ENCODE measurements around the gene GREB1L. TPM values are rescaled to one million over a fixed set of nuclear protein-coding genes. Genes with fewer than 3 reads are reported as not detected.
"Not testable (repeated sequence)": the region's sequence is repeated elsewhere in the genome, so short reads cannot be mapped to it uniquely, and the experiment has no call there.

GREB1L gene
- polyA plus RNA-seq, 3 donors from 2014 or later, result 0.21 TPM; not detected in 2

DNA sequence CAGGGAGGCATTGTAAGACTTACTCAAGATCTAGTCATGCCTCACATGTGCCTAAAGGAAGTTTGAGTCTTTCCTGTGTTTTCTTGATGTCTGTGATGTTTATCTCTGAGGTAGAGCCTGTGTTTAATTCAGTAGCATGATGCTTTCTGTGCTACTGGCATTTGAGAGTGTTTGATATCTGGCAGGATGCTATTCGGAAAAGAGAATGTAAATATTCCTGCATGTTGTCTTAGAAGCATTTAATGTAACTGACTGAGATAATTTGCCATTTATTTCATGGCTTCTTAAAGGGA, 58.8 kb downstream of the GREB1L start:
- Mint-ChIP-seq H3K27ac (no peak overlapping the region), H3K27me3 (ENCODE audit: low read depth in 3 of 3) (peaks cover 0 to 7% (median 6%) of the 10 kb centered on the region in 3 donors), H3K36me3 (no peaks in the 10 kb centered on the region), H3K4me3 (no peak overlapping the region), H3K9me3 (peaks cover 0 to 2% (median 0%) of the 10 kb centered on the region in 6 donors), H3K4me1 (no peaks in the 10 kb centered on the region)
- no peak for DNase-seq

DNA sequence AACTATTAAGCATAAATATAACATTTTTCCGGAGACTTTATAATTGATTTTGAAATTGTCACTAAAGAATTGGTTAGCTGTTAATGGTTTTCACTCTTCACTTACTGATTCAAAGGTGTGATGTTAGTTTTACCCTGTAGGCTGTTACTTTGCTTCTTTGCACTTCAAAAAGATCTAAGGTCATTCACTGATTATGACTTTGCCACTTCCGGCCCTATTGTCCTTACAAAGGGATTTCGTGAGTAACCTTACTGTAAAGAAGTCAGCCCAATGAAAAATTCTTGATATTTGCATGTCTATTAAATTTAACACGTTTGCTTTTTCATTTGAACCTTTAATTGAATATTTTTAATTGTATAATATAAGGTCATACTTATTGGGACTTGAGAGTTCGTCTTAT, 61.4 kb downstream of the GREB1L start:
- H3K4me3 Mint-ChIP-seq, result no peak overlapping the region
- peaks cover 2 to 6% (median 5%) of the 10 kb centered on the region in 3 donors for H3K27me3 Mint-ChIP-seq (ENCODE audit: low read depth in 3 of 3)
- H3K27ac Mint-ChIP-seq, result no peak overlapping the region
- no peaks in the 10 kb centered on the region for H3K36me3 Mint-ChIP-seq
- peaks cover 0 to 2% (median 0%) of the 10 kb centered on the region in 6 donors for H3K9me3 Mint-ChIP-seq
- DNase-seq, result no peak
- no peaks in the 10 kb centered on the region for H3K4me1 Mint-ChIP-seq

DNA sequence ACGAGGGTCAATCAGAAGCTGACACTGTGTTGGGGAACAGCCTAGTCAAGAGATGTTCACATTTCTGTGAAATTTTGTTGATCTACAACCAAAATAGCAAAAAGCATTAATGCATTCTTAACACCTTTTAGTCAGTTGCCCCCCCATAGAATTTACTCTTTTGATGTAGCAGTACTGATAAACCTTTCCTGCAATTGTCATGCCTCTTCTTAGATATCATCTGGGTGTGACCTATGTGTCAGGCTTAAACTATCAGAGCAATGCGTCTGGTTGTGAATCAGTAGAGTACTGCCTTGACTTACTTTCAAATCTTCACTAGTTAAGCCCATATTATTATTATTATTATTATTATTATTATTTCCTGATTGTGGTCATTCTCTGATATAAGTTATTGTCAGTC, 61.9 kb downstream of the GREB1L start:
- Mint-ChIP-seq H3K36me3 (no peaks in the 10 kb centered on the region), H3K27ac (no peak overlapping the region), H3K9me3 (peaks cover 0 to 2% (median 0%) of the 10 kb centered on the region in 6 donors), H3K4me3 (no peak overlapping the region), H3K4me1 (no peaks in the 10 kb centered on the region), H3K27me3 (ENCODE audit: low read depth in 3 of 3) (peaks cover 2 to 6% (median 3%) of the 10 kb centered on the region in 3 donors)
- DNase-seq, result no peak

DNA sequence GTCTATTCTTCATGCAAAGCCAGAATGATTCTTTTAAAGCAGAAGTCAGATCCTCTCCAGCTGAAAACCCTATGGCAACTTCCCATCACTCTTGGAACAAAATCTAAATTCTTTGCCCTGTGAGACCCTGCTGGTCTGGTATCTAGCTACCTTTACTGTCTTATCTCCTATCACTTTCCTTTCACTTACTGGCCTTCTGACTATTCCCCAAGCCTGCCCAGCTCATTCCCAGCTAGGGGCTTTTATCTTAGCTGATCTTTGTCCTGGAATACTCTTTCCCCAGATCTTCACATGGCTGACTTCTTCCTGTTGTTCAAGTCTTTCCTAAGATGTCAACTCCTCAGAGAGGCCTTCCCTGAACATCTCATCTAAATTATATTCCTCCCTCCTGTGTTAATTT, 63.6 kb downstream of the GREB1L start:
- DNase-seq, result no peak
- Mint-ChIP-seq H3K4me1 (no peaks in the 10 kb centered on the region), H3K4me3 (no peak overlapping the region), H3K27me3 (ENCODE audit: low read depth in 3 of 3) (peaks cover 2 to 5% (median 2%) of the 10 kb centered on the region in 3 donors), H3K9me3 (no peaks in the 10 kb centered on the region), H3K27ac (no peak overlapping the region), H3K36me3 (no peaks in the 10 kb centered on the region)

DNA sequence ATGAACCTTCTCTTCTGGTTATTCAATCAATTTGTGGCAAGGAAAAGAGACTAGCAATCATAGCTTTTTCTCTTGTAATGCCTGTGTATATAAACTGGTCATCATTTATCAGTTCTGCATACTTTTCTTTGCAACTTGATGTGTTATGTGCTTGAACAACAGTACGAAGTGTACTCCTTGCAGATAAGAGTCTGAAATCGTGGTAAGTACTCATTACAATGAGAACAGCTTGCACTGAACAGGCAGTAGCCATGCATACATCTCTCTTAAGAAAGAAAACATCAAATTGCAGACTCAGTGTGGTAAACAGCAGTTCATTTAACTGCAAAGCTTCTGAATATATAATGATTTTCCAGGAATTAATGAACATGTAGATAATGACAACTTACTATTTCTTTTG, 64.3 kb downstream of the GREB1L start:
- no peaks in the 10 kb centered on the region for H3K4me1 Mint-ChIP-seq
- no peak overlapping the region for H3K4me3 Mint-ChIP-seq
- H3K27ac Mint-ChIP-seq, result no peak overlapping the region
- H3K9me3 Mint-ChIP-seq, result peaks cover 0 to 4% (median 0%) of the 10 kb centered on the region in 6 donors
- no peaks in the 10 kb centered on the region for H3K36me3 Mint-ChIP-seq
- peaks cover 0 to 5% (median 2%) of the 10 kb centered on the region in 3 donors for H3K27me3 Mint-ChIP-seq (ENCODE audit: low read depth in 3 of 3)
- DNase-seq, result no peak

DNA sequence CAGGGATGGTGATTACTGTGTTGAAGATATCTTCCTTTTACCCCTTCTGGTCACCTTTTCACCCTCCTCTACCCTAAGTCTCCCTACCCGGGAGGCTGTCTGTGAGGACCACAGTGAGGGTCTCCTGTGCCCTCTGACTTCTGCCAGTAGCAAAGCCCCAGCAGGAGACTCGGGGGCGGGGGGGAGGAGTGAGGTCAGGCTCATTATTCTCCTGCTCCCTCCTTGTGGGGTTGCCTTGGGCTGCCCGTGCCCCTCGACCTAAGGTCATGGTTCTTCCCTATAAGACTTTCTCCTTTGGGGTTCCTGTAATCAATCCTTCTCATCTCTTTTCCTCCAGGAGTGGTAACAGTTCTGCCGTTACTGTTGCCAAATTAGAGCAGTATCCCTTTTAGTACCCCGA, 65.5 kb downstream of the GREB1L start:
- Mint-ChIP-seq H3K4me1 (no peaks in the 10 kb centered on the region), H3K27me3 (ENCODE audit: low read depth in 3 of 3) (peaks cover 0 to 2% (median under 1%) of the 10 kb centered on the region in 3 donors), H3K9me3 (peaks cover 0 to 4% (median 0%) of the 10 kb centered on the region in 6 donors), H3K36me3 (no peaks in the 10 kb centered on the region), H3K4me3 (no peak overlapping the region), H3K27ac (no peak overlapping the region)
- DNase-seq, result no peak

DNA sequence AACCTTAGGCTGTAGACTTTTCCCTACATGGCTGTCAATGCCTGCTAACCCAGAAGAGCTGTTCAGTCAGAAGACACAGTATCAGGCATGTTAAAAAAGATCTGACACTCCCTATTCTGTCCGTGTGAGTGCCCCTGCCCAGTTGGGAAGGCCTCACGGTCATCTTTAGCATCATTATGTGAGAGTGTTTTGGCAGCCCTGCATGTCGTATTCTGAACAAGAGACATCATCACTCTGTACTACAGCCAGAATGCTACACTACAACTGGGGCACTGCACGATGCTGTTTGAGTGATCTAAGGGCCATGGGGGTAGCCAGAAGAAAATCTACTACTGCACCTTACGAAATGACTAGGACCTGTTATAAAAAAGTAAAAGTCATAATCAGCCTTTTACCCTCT, 67.2 kb downstream of the GREB1L start:
- peaks cover 0 to 6% (median 0%) of the 10 kb centered on the region in 6 donors for H3K9me3 Mint-ChIP-seq
- peaks cover 0 to 2% (median 0%) of the 10 kb centered on the region in 3 donors for H3K27me3 Mint-ChIP-seq (ENCODE audit: low read depth in 3 of 3)
- H3K4me3 Mint-ChIP-seq, result no peak overlapping the region
- H3K4me1 Mint-ChIP-seq, result no peaks in the 10 kb centered on the region
- no peaks in the 10 kb centered on the region for H3K36me3 Mint-ChIP-seq
- H3K27ac Mint-ChIP-seq, result no peak overlapping the region
- DNase-seq, result no peak

DNA sequence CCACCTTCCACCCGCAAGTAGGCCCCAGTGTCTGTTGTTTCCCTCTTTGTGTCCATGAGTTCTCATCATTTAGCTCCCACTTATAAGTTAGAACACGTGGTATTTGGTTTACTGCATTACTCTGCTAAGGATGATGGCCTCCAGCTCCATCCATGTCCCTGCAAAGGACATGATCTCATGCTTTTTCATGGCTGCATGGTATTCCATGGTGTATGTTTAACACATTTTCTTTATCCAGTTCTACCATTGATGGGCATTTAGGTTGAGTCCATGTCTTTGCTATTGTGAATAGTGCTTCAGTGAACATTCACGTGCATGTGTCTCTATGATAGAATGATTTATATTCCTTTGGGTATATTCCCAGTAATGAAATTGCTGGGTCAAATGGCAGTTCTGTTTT, 69.9 kb downstream of the GREB1L start:
- not testable (repeated sequence) for H3K36me3 Mint-ChIP-seq, H3K4me1 Mint-ChIP-seq, H3K9me3 Mint-ChIP-seq

DNA sequence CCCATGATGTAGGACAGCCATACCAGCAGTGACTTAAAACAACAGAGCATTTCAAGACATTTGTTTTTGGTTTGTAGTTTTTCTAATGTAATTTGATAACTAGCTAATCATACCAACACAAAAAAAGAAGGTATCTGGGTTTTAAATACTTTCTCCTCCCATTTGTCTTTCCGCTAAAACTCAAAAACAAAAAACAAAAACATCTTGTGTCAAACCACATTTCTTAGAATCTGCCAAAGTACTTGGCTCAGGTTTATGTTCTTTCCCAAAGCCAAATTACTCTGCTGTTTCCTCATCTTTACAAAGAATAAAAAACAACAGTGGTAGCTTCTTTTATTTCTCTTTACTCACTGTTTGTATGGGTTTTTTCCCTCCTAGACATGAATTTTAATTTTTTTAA, 71.5 kb downstream of the GREB1L start:
- H3K4me3 Mint-ChIP-seq, result no peak overlapping the region
- H3K36me3 Mint-ChIP-seq, result no peaks in the 10 kb centered on the region
- H3K4me1 Mint-ChIP-seq, result no peaks in the 10 kb centered on the region
- peaks cover 0 to 6% (median 0%) of the 10 kb centered on the region in 6 donors for H3K9me3 Mint-ChIP-seq
- no peak for DNase-seq
- no peak overlapping the region for H3K27ac Mint-ChIP-seq
- H3K27me3 Mint-ChIP-seq (ENCODE audit: low read depth in 3 of 3), result no peaks in the 10 kb centered on the region

More for the DNA sequence above, 69.9 kb downstream of the GREB1L start:
- not testable (repeated sequence) for H3K4me3 Mint-ChIP-seq; H3K27me3 Mint-ChIP-seq (ENCODE audit: low read depth in 3 of 3); H3K27ac Mint-ChIP-seq; DNase-seq

DNA sequence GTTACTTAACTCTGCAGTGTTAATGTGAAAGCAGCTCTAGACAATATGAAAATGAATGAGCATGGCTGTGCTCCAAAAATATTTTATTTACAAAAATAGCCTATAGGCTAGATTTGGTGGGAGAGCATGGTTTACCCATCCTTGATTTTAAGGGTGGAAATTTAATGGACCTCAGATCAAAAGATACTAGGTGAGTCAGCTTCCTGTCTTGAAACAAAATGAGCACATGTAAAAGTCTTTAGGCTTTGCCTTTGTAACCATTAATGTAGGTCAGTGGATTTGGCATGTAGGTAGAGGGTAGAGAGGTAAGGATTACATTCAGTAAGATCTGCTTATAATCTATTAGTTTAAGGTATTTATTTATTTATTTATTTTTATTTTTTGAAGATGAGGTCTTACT, 72.7 kb downstream of the GREB1L start:
- Mint-ChIP-seq H3K9me3 (peaks cover 0 to 6% (median 0%) of the 10 kb centered on the region in 6 donors), H3K36me3 (no peaks in the 10 kb centered on the region), H3K4me3 (no peak overlapping the region), H3K27me3 (ENCODE audit: low read depth in 3 of 3) (no peaks in the 10 kb centered on the region), H3K27ac (no peak overlapping the region), H3K4me1 (no peaks in the 10 kb centered on the region)
- DNase-seq, result no peak

DNA sequence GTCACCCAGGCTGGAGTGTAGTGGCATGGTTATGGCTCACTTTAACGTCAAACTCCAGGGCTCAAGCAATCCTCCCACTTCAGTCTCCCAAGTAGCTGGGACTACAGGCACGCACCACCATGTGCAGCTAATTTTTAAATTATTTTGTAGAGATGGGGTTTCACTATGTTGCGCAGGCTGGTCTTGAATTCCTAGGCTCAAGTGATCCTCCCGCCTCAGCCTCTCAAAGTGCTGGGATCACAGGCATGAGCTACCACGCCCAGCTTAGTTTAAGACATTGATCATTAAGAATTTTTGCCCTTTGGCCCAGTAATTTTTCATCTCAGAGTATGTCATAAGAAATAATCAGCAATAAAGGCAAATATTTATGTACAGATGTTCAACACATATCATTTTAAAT, 73.1 kb downstream of the GREB1L start:
- not testable (repeated sequence) for H3K27ac Mint-ChIP-seq; DNase-seq; H3K4me3 Mint-ChIP-seq; H3K4me1 Mint-ChIP-seq; H3K27me3 Mint-ChIP-seq (ENCODE audit: low read depth in 3 of 3); H3K36me3 Mint-ChIP-seq; H3K9me3 Mint-ChIP-seq

DNA sequence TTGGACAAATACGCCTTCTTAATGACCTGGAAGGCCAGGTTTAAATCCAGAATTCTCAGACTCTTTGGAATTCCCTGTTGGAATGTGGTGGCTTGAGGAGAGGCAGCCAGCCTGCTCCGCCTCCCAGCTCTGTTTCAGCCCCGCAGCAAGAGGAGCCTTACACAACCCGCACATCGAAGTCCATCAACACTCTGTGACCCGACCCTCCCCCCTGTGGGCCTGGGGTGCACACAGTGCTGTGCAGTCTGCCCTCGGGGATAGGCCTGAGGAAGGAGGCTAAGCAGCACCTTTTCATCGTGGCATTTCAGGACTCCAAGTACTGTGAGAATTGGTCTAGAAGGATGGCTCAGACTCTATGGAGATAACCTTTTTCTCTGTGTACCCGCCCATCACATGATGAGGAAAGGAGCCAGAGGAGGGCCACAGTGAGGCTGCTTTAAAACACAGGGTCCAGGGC, 73.7 kb downstream of the GREB1L start:
- Mint-ChIP-seq H3K4me3 (no peak overlapping the region), H3K4me1 (no peaks in the 10 kb centered on the region)

DNA sequence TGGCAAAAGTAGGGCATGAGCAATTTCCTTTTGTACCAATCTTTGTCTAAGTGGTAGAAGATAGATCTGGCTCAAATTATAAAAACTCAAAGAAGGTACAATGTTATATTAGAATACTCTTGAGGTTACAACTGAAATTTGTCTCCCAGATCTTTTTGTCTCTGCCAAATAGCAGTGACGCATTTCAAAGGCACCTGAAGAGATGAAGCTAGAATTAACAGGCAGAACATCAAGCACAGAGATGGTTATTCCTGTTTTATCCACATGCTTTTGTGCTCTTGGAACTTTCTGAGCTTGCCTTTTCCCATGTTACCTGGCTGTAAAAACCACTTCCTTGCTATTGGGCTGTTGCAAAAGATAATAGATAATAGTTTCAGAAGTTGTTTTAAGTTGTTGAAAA, 74.3 kb downstream of the GREB1L start:
- Mint-ChIP-seq H3K27me3 (ENCODE audit: low read depth in 3 of 3) (no peaks in the 10 kb centered on the region), H3K36me3 (no peaks in the 10 kb centered on the region), H3K9me3 (peaks cover 0 to 2% (median 0%) of the 10 kb centered on the region in 6 donors), H3K4me3 (no peak overlapping the region), H3K4me1 (no peaks in the 10 kb centered on the region), H3K27ac (no peak overlapping the region)
- no peak for DNase-seq

More for the DNA sequence above, 73.7 kb downstream of the GREB1L start:
- Mint-ChIP-seq H3K27ac (no peak overlapping the region), H3K36me3 (no peaks in the 10 kb centered on the region), H3K9me3 (peaks cover 0 to 6% (median 0%) of the 10 kb centered on the region in 6 donors), H3K27me3 (ENCODE audit: low read depth in 3 of 3) (no peaks in the 10 kb centered on the region)
- no peak for DNase-seq

DNA sequence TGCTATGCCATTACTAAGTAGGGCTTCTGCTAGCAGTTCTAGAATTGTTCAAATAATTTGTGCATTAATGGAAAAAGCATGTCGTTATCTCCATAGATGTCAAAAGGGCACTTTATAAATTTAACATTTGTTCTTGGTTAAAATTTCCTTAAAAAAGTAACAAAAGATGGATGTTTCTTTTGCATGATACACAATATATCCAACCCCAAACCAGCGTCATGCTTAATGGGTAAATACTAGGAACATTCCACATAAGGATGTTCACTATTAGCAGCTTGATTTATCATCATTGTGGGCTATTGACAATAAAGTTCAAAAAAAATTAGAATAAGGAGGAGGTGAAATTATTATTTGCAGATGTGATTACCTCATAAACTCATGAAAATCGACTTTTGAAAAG, 79.7 kb downstream of the GREB1L start:
- Mint-ChIP-seq H3K4me1 (no peaks in the 10 kb centered on the region), H3K4me3 (no peak overlapping the region), H3K27me3 (ENCODE audit: low read depth in 3 of 3) (peaks cover 0 to 1% (median 0%) of the 10 kb centered on the region in 3 donors), H3K36me3 (no peaks in the 10 kb centered on the region), H3K9me3 (peaks cover 0 to 2% (median 0%) of the 10 kb centered on the region in 6 donors), H3K27ac (no peak overlapping the region)
- no peak for DNase-seq

DNA sequence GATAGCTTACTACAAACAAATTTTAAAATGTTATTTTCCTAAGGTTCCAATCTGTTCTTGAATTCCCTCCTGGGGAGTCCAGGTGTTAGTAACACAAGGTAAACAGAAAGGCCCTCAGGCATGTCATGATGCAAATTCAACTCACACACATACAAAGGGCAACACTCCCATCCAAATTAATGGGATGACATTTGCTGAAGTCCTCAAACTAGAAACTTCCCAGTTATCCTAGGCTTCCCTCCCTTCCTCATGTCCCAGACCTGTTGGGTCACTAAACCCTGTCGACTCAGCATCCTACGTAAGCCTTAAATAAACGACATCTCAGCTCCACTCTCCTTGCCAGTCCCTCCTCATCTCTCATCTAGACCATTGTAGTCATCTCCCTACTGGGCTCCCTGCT, 85.1 kb downstream of the GREB1L start:
- Mint-ChIP-seq H3K36me3 (no peaks in the 10 kb centered on the region), H3K27me3 (ENCODE audit: low read depth in 3 of 3) (peaks cover 0 to 5% (median 1%) of the 10 kb centered on the region in 3 donors), H3K4me3 (no peak overlapping the region), H3K9me3 (peaks cover 0 to 7% (median 0%) of the 10 kb centered on the region in 6 donors), H3K4me1 (no peaks in the 10 kb centered on the region), H3K27ac (no peak overlapping the region)
- no peak for DNase-seq

All from immature natural killer cell (primary cell).